CD4-positive, alpha-beta T cell treated with Interleukin-17A for 1 hour (primary cell): ENCODE data around the gene RNF224.

ENCODE experiments used
- DNase-seq: peaks from one replicate; pipeline ENCODE4 v3.0.0-alpha.2; 2020

The RNF224 gene

GRCh38 chr9:137227054-137227852 is at the start of gene RNF224:
Gene RNF224, plus strand, starts transcription at chr9:137227502. Its CDS starts 834 bp downstream, at chr9:137228336.
- peak; percentile 85 for DNase-seq

- no peak for DNase-seq
Measured at GRCh38 chr9:137178201-137178938, 48.9 kb upstream of the RNF224 start.

- DNase-seq, result no peak
Measured at GRCh38 chr9:137178939-137179630, 48.2 kb upstream of the RNF224 start.

- DNase-seq, result no peak
Measured at GRCh38 chr9:137179761-137180160, 47.5 kb upstream of the RNF224 start.

DNA sequence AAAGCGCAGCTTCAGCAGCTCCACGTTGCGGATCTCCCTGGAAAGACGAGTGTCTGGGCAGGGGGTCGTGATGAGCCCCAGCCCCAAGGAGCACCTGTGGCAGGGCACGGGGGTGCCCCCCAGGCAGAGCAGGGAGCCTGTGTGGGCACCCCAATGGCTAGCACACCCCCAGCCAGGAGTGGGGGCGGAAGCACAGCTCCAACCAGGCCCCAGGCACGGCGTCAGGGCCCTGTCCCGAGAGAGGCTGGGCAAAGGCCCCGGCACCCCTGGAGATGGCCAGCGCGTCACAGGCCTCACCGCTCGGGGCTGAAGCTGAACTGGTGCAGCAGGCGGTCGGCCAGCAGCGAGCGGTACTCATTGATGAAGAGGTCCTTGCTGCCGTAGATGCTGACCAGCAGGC is 46.8 kb upstream of the RNF224 start:
- DNase-seq, result no peak

DNA sequence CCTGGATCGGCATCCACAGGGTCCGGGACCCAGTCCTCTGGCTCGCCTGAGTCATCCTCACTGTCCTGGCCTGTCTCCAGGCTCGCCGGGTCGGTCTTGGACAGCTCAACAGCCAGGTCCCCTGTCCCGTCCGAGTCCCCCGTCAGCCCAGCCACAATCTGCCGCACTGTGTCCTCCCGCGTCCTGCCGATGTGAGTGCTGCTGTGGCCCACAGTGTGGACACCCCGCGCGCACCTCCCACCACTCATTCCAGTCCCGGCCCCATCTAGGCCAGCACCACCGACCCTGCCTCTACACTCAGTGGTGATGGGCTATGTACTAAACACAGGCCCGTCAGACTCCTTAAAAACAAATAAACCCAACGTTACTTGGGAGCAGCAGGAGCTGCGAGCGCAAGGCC is 45.6 kb upstream of the RNF224 start:
- DNase-seq, result no peak

DNA sequence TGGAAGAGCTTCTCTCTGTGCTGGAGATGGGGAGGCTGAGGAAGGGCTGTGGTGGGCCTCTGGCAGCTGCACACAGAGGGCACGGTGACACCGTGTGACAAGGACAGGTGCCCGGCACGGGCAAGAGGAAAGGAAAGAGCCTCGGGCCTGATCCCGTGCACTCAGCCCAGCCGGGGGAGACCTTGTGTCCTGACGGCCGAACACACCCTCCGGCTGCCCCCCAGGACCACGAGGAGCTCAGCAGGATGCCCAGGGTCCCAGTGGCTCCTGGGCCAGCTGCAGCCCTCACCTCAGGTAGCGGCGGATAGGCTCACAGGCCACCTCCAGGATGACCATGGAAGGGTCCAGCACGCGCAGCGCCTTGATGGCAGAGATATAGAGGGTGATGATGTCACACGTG is 44.5 kb upstream of the RNF224 start:
- no peak for DNase-seq

DNA sequence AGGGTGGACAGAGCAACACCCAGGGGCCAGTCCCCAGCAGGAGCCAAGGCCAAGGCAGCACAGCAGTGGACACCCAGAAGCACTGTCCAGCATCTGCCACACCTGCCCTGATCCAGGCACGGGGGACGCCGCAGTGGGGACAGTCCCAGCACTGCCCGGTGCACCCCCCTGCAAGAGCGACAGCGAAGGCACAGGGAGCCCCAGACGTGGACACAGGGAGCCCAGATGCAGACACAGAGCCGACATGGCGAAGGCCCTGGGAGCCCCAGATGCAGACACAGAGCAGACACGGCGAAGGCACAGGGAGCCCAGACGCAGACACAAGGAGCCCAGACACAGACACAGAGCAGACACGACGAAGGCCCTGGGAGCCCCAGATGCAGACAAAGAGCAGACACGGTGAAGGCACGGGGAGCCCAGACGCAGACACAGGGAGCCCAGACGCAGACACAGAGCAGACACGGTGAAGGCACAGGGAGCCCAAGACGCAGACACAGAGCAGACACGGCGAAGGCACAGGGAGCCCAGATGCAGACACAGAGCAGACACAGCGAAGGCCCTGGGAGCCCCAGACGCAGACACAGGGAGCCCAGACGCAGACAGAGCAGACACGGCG is 43.2 kb upstream of the RNF224 start:
- no peak for DNase-seq

GRCh38 chr9:137184881-137185660 is 42.2 kb upstream of the RNF224 start:
- DNase-seq, result no peak

- no peak for DNase-seq
Measured at GRCh38 chr9:137185921-137186320, 41.4 kb upstream of the RNF224 start.

GRCh38 chr9:137186385-137186784 is 40.9 kb upstream of the RNF224 start:
- no peak for DNase-seq

- DNase-seq, result no peak
Measured at GRCh38 chr9:137187386-137187785, 39.9 kb upstream of the RNF224 start.

DNA sequence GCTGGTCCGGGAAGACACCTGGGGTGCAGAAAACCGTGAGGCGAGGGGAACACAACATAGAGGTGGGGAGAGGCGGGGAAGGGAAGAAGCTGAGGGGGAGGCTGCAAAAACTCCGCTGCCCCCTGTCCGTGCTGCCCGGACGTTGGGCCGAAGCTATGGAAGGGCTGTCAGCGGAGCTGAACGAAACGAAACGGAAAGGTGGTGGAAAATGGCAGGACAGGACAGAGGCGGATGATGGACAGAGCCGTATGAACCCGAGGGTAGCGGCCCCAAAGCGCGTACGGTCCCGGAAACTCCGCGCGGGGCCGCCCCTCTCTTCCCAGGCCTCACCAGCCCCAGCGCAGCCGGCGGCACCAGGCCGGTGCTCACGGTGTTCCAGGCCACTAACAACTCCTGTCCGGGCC is 39.2 kb upstream of the RNF224 start:
- no peak for DNase-seq

DNA sequence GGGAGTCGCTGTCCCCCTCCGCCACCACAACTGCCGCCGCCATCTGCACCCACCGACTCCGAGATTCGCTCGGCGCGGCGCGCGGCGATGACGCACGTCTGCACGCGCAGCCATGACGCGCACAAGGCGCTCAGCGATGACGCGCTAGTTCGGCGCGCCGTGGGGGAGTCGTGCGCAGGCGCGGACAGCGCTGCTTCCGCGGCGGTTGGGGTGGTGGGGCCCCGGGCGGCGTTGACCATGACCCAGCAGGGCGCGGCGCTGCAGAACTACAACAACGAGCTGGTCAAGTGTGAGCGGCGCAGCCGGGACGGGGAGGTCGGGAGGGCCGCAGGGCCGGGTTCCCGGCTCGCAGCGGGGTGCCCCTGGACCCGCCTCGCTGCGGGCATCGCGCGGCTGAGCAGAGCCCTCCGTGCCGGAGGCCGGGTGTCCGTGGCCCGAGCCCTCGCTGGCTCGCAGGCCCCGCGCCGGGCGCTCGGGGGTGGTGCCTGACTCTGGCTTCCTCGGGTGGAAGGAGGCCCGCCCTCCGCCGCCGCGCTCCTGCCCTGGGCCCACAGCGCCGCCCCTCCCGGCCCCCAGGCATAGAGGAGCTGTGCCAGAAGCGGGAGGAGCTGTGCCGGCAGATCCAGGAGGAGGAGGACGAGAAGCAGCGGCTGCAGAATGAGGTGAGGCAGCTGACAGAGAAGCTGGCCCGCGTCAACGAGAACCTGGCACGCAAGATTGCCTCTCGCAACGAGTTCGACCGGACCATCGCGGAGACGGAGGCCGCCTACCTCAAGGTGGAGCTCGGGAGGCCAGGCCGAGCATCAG is 38.6 kb upstream of the RNF224 start, which contains the start of the genes ANAPC2 and SSNA1:
TSS of gene ANAPC2 (minus strand) at position 71 of the 807 bp plus-strand sequence. CDS start at position 43, 28 bp downstream.
TSS of gene SSNA1 (plus strand) at position 187 of the 807 bp plus-strand sequence. CDS start at position 238, 51 bp downstream.
- DNase-seq, result peak; percentile 92

DNA sequence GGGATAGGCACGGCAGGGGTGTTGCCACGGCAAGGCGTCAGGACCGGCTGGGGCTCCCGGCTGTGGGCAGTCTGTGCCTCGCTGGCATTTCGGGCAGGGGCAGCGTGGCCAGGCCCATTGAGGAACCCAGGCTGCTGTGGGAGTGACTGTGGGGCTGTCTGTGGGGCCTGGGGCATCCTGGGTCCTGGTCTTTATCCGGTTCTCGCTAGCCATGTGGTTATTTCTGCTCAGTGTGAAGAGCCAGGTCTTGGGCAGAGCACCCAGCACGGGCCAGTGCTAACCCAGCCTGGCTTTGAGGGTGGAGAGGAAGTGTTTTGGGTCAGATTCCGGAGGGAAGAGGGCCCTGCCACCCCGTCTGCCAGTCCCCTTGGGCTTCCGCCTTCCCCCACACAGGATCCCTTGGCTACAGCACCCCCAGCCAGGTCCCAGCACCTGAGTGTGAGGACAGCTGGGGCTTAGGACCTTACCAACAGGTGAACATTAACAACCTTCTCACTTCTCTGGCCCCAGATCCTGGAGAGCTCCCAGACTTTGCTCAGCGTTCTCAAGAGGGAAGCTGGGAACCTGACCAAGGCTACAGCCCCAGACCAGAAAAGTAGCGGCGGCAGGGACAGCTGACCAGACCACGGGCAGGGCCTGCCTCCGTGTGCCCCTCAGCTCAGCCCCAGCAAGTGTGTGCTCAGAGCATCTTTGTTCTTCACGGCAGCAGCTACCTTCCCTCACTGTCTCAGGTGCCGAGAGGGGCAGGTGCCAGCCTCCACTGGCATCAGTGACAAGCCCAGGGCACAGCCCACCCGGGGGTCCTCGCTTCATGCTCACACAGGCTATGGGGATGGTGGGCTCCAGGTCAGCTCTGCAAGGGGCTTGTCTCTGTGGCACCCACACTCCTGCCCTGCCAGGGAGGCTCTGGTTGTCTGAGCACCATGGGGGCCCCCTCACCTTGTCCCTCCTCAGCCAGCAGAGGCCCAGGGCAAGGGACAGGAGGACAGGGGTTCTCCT is 37.7 kb upstream of the RNF224 start:
- no peak for DNase-seq

- no peak for DNase-seq
Measured at GRCh38 chr9:137190315-137190856, 36.9 kb upstream of the RNF224 start.

- no peak for DNase-seq
Measured at GRCh38 chr9:137191245-137191644, 36.1 kb upstream of the RNF224 start.

- DNase-seq, result no peak
Measured at GRCh38 chr9:137191691-137192447, 35.4 kb upstream of the RNF224 start.

- DNase-seq, result no peak
Measured at GRCh38 chr9:137192448-137192780, 34.9 kb upstream of the RNF224 start.
